A673 (cell line): ENCODE measurements around the gene MCRS1. TPM values are rescaled to one million over a fixed set of nuclear protein-coding genes. Genes with fewer than 3 reads are reported as not detected.

ENCODE experiments used
- BruUV-seq: library from RNA; stranded (reverse); fragments of 400-500 nt; replicated peaks from 2 replicates; lab custom pipeline; 2021; lab: Mats Ljungman, UMichigan
- CTCF ChIA-PET: fragments of 300-600 bp; sonication (Branson Sonifier 250); formaldehyde crosslinking; loops from one replicate; lab custom pipeline; 2022; ENCODE audit warnings: antibody characterized with exemption; lab: Charles Lee
- POLR2A ChIA-PET: fragments of 300-600 bp; sonication (Branson Sonifier 250); formaldehyde crosslinking; loops from one replicate; lab custom pipeline; 2022; ENCODE audit warnings: antibody characterized with exemption; ENCODE audit not compliant: low non-redundant PET; lab: Charles Lee
- DNase-seq: peaks from one replicate; pipeline ENCODE4 v3.0.0-alpha.2; 2015; ENCODE audit warnings: low spot score
- H3K27ac ChIP-seq: fragments of 200-600 bp; sonication (generic); 2 replicates; pipeline ENCODE4 v1.5.1; 2016; ENCODE audit warnings: mixed run types, low read depth, mild to moderate bottlenecking, mixed read lengths, antibody characterized with exemption, low read length; ENCODE audit not compliant: poor library complexity, severe bottlenecking
- H3K27me3 ChIP-seq: fragments of 200-600 bp; sonication (generic); replicated peaks from 2 replicates; pipeline ENCODE4 v1.6.1; 2017; ENCODE audit warnings: mixed run types, low read depth, mild to moderate bottlenecking, mixed read lengths, antibody characterized with exemption, low read length; ENCODE audit not compliant: insufficient read depth, poor library complexity
- H3K36me3 ChIP-seq: fragments of 200-600 bp; sonication (generic); 2 replicates; pipeline ENCODE4 v1.6.1; 2016; ENCODE audit warnings: mixed run types, mild to moderate bottlenecking, mixed read lengths, antibody characterized with exemption, low read length; ENCODE audit not compliant: insufficient read depth, poor library complexity, severe bottlenecking
- H3K4me1 ChIP-seq: fragments of 200-600 bp; sonication (generic); 2 replicates; pipeline ENCODE4 v1.6.1; 2017; ENCODE audit warnings: mixed run types, mild to moderate bottlenecking, mixed read lengths, antibody characterized with exemption, low read length; ENCODE audit not compliant: insufficient read depth, poor library complexity, severe bottlenecking
- H3K4me3 ChIP-seq: fragments of 200-600 bp; sonication (generic); 2 replicates; pipeline ENCODE4 v1.5.1; 2016; ENCODE audit warnings: low read depth, mixed run types, mild to moderate bottlenecking, mixed read lengths, low read length; ENCODE audit not compliant: poor library complexity, severe bottlenecking
- H3K9me3 ChIP-seq: fragments of 200-600 bp; sonication (generic); 2 replicates; pipeline ENCODE4 v1.6.1; 2016; ENCODE audit warnings: mixed run types, low read depth, mild to moderate bottlenecking, mixed read lengths, antibody characterized with exemption, low read length; ENCODE audit not compliant: poor library complexity, severe bottlenecking
- CTCF ChIP-seq: fragments of 300-800, 200-600 bp; sonication (generic); conservative IDR thresholded peaks from 2 replicates; pipeline ENCODE4 v1.5.1; 2017; ENCODE audit warnings: low read depth, mild to moderate bottlenecking, antibody characterized with exemption, low read length, moderate library complexity, mixed read lengths
- EZH2 ChIP-seq: fragments of 200-600 bp; sonication (generic); IDR thresholded peaks from 2 replicates; pipeline ENCODE4 v1.6.1; 2017; ENCODE audit warnings: borderline replicate concordance, low read depth, mild to moderate bottlenecking, mixed read lengths, antibody characterized with exemption, low read length; ENCODE audit not compliant: poor library complexity, severe bottlenecking
- intact Hi-C: fragments of 100-400 bp; cut with micrococcal nuclease; formaldehyde crosslinking; loops from one replicate; pipeline ENCODE4 v1.10.0; 2022; ENCODE audit not compliant: unreplicated experiment
- total RNA-seq: library from RNA; stranded (reverse); gene quantifications from 2 replicates; pipeline ENCODE4 v1.2.3, GENCODE V29; 2021

MCRS1 gene
- total RNA-seq, 1 experiment from 2014 or later, result 79.6 TPM

- no peak for DNase-seq
- ChIA-PET CTCF (interaction anchor here (0.6 to 0.8 kb wide), 2 partner anchors 191 to 202 kb away, joined by 3 read pairs; no protein-coding TSS in a partner anchor), POLR2A (interaction anchor here (0.5 to 0.6 kb wide), 3 partner anchors 18 to 280 kb away, joined by 3 to 7 read pairs (median 3); no protein-coding TSS in a partner anchor)
- Histone ChIP-seq H3K27me3 (no peaks in the 10 kb centered on the region), H3K4me3 (peak overlapping the region; percentile 40), H3K36me3 (no peaks in the 10 kb centered on the region), H3K4me1 (no peaks in the 10 kb centered on the region), H3K9me3 (no peaks in the 10 kb centered on the region), H3K27ac (no peak overlapping the region)
- intact Hi-C loops, result no loop called here
- TF ChIP-seq EZH2 (no peak), CTCF (no peak)
- BruUV-seq, result no TSS peak
Measured at GRCh38 chr12:49549735-49550692, 17.9 kb downstream of the MCRS1 start.

GRCh38 chr12:49548822-49549648 is 18.9 kb downstream of the MCRS1 start:
- no peaks in the 10 kb centered on the region for H3K36me3 ChIP-seq
- intact Hi-C loops, result no loop called here
- H3K4me3 ChIP-seq, result peak overlapping the region; percentile 40
- peak; percentile 56 for TF ChIP-seq CTCF
- TF ChIP-seq EZH2, result no peak
- no peaks in the 10 kb centered on the region for H3K9me3 ChIP-seq
- peak; percentile 60 for DNase-seq
- H3K4me1 ChIP-seq, result no peaks in the 10 kb centered on the region
- no TSS peak for BruUV-seq
- CTCF ChIA-PET, result no interaction called here
- H3K27ac ChIP-seq, result no peak overlapping the region
- POLR2A ChIA-PET, result no interaction called here
- no peaks in the 10 kb centered on the region for H3K27me3 ChIP-seq

- Histone ChIP-seq H3K27ac (no peak overlapping the region), H3K4me1 (no peaks in the 10 kb centered on the region), H3K9me3 (no peaks in the 10 kb centered on the region), H3K27me3 (no peaks in the 10 kb centered on the region), H3K36me3 (no peaks in the 10 kb centered on the region), H3K4me3 (peak overlapping the region; percentile 40)
- ChIA-PET CTCF (no interaction called here), POLR2A (no interaction called here)
- TF ChIP-seq CTCF (no peak), EZH2 (no peak)
- BruUV-seq, result no TSS peak
- intact Hi-C loops, result no loop called here
- DNase-seq, result peak; percentile 40
Measured at GRCh38 chr12:49548481-49548821, 19.5 kb downstream of the MCRS1 start.
